K562 (cell line): ENCODE data around the gene SHOX. TPM values are rescaled to one million over a fixed set of nuclear protein-coding genes. Genes with fewer than 3 reads are reported as not detected.

Source experiments
- ATAC-seq: fragments of 200-7000 bp; cut with Tn5 transposase; 3 replicates; pipeline ENCODE4 v1.9.1; 2020; ENCODE audit warnings: moderate library complexity
- BruUV-seq: library from RNA; stranded (reverse); fragments of 400-500 nt; replicated peaks from 2 replicates; lab custom pipeline; 2021; lab: Mats Ljungman, UMichigan
- CTCF ChIA-PET: fragments of 300-600 bp; formaldehyde crosslinking; extraction: SDS; loops from one replicate; lab custom pipeline; 2021; ENCODE audit warnings: low intra/inter-chr PET ratio; lab: Yijun Ruan, JAX
- POLR2A ChIA-PET: fragments of 300-600, 350-650 bp; sonication (Branson Sonifier 250); formaldehyde crosslinking; extraction: SDS; loops from one replicate; lab custom pipeline; 2021; ENCODE audit warnings: antibody characterized with exemption, inconsistent platforms; lab: Yijun Ruan, JAX
- DNase-seq, 4 experiments: peaks; one replicate each; pipeline versions ENCODE4 v3.0.0 to v3.0.0-alpha.2; 2011 to 2018; ENCODE audit warnings: low spot score in 3 of 4, mixed read lengths in 3 of 4; ENCODE audit errors: extremely low read depth in 1 of 4
- FAIRE-seq: peaks from 2 replicates; lab custom pipeline; 2011; peaks lifted over from hg19 to GRCh38; lab: Jason Lieb, UNC
- H2AFZ ChIP-seq: 2 replicates; pipeline ENCODE4 v1.6.0; 2011; ENCODE audit warnings: low read depth, low read length, control low read depth, inconsistent platforms
- H3K27ac ChIP-seq: fragments of 200-600 bp; 3 replicates; pipeline ENCODE4 v1.8.0; 2011; ENCODE audit warnings: low read depth, mild to moderate bottlenecking, control low read depth, inconsistent platforms, low read length, moderate library complexity, mixed read lengths; ENCODE audit errors: extremely low read depth
- H3K27me3 ChIP-seq, 2 experiments: fragments of 300-600 bp in 1 of 2; 2 replicates in 1 of 2; 3 replicates in 1 of 2; pipeline versions ENCODE4 v1.6.0 to v1.8.0; 2011; ENCODE audit warnings: inconsistent platforms in 2 of 2, low read length in 2 of 2, mild to moderate bottlenecking in 1 of 2, mixed read lengths in 1 of 2, moderate library complexity in 1 of 2; ENCODE audit not compliant: control insufficient read depth in 2 of 2, insufficient read depth in 2 of 2
- H3K36me3 ChIP-seq: fragments of 300-600 bp; 3 replicates; pipeline ENCODE4 v1.8.0; 2011; ENCODE audit warnings: mild to moderate bottlenecking, low read length, inconsistent platforms; ENCODE audit not compliant: control insufficient read depth, insufficient read depth
- H3K4me1 ChIP-seq, 2 experiments: fragments of 200-600 bp in 1 of 2; replicated peaks in 1 of 2; 2 replicates in 1 of 2; 3 replicates in 1 of 2; pipeline versions ENCODE4 v1.5.1 to v1.8.0; 2011; ENCODE audit warnings: inconsistent platforms in 2 of 2, low read length in 2 of 2, mild to moderate bottlenecking in 1 of 2, mixed read lengths in 1 of 2, moderate library complexity in 1 of 2; ENCODE audit not compliant: control insufficient read depth in 2 of 2, insufficient read depth in 2 of 2
- H3K4me2 ChIP-seq: 2 replicates; pipeline ENCODE4 v1.6.1; 2011; ENCODE audit warnings: low read length, control low read depth, inconsistent platforms, mixed read lengths; ENCODE audit not compliant: insufficient read depth
- H3K4me3 ChIP-seq: fragments of 200-600 bp; sonication (generic), shearing (Covaris generic); 2 replicates; pipeline ENCODE4 v1.5.1; 2016; ENCODE audit warnings: control low read depth, inconsistent platforms
- H3K79me2 ChIP-seq: fragments of 200-600 bp; 3 replicates; pipeline ENCODE4 v1.8.0; 2011; ENCODE audit warnings: low read length, inconsistent platforms; ENCODE audit not compliant: control insufficient read depth, insufficient read depth
- H3K9ac ChIP-seq, 2 experiments: 2 replicates each; pipeline versions ENCODE4 v1.6.0 to v1.6.1; 2011; ENCODE audit warnings: low read depth in 2 of 2, low read length in 2 of 2, control low read depth in 1 of 2, inconsistent platforms in 1 of 2, mild to moderate bottlenecking in 1 of 2, mixed read lengths in 1 of 2; ENCODE audit not compliant: insufficient read depth in 1 of 2
- H3K9me1 ChIP-seq: one replicate; pipeline ENCODE4 v1.6.0; 2011; ENCODE audit warnings: inconsistent platforms, mild to moderate bottlenecking, low read length, moderate library complexity; ENCODE audit not compliant: control insufficient read depth, insufficient read depth
- H3K9me3 ChIP-seq: replicated peaks from 2 replicates; pipeline ENCODE4 v1.5.1; 2011; ENCODE audit warnings: low read depth, low read length, inconsistent platforms; ENCODE audit not compliant: control insufficient read depth, insufficient read depth
- H4K20me1 ChIP-seq: replicated peaks from 2 replicates; pipeline ENCODE4 v1.6.1; 2011; ENCODE audit warnings: low read length, inconsistent platforms, mixed read lengths; ENCODE audit not compliant: control insufficient read depth, insufficient read depth
- DPF2 ChIP-seq: fragments of 450-650 bp; IDR thresholded peaks from 2 replicates; pipeline ENCODE4 v1.6.1; 2016
- EHMT2 ChIP-seq: fragments of 450-650 bp; IDR thresholded peaks from 2 replicates; pipeline ENCODE4 v1.6.1; 2018; ENCODE audit warnings: antibody characterized with exemption
- FOXJ2 ChIP-seq: fragments of 200-800 bp; sonication (Bioruptor generic); IDR thresholded peaks from 2 replicates; pipeline ENCODE4 v1.6.1; 2016; ENCODE audit warnings: missing genetic modification characterization, missing compliant biosample characterization
- FOXJ3 ChIP-seq: sonication (generic); formaldehyde crosslinking; IDR thresholded peaks from 2 replicates; pipeline ENCODE4 v1.4.0; 2020; ENCODE audit warnings: mild to moderate bottlenecking, missing genetic modification reagents
- HCFC1 ChIP-seq: IDR thresholded peaks from 2 replicates; pipeline ENCODE4 v1.6.1; 2012; ENCODE audit warnings: low read depth, low read length, improper control_type of control experiment
- NR2C1 ChIP-seq, 2 experiments: fragments of 450-650 bp; IDR thresholded peaks; 2 replicates each; pipeline ENCODE4 v1.6.1; 2017; ENCODE audit warnings: mild to moderate bottlenecking in 2 of 2, antibody characterized with exemption in 1 of 2, inconsistent platforms in 1 of 2, missing compliant biosample characterization in 1 of 2, missing genetic modification characterization in 1 of 2
- NRF1 ChIP-seq, 2 experiments: fragments of 450-650 bp; IDR thresholded peaks in 1 of 2; conservative IDR thresholded peaks in 1 of 2; 2 replicates each; pipeline ENCODE4 v1.6.1; 2014; ENCODE audit warnings: mild to moderate bottlenecking in 2 of 2
- PHF20 ChIP-seq: fragments of 450-650 bp; IDR thresholded peaks from 2 replicates; pipeline ENCODE4 v1.6.1; 2018; ENCODE audit not compliant: partially characterized antibody
- SOX6 ChIP-seq: fragments of 450-650 bp; IDR thresholded peaks from 2 replicates; pipeline ENCODE4 v1.6.1; 2014; ENCODE audit warnings: mild to moderate bottlenecking
- TAL1 ChIP-seq: fragments of 450-650 bp; IDR thresholded peaks from 2 replicates; pipeline ENCODE4 v1.6.1; 2016; ENCODE audit warnings: mild to moderate bottlenecking
- ZNF263 ChIP-seq: sonication (generic); formaldehyde crosslinking; IDR thresholded peaks from 2 replicates; pipeline ENCODE4 v1.8.0; 2022; ENCODE audit warnings: mild to moderate bottlenecking, missing genetic modification reagents, borderline replicate concordance
- ZNF384 ChIP-seq: IDR thresholded peaks from 2 replicates; pipeline ENCODE4 v1.6.1; 2012; ENCODE audit warnings: low read depth, low read length, improper control_type of control experiment
- ZNF717 ChIP-seq: fragments of 250-450 bp; sonication (Bioruptor Pico); IDR thresholded peaks from 2 replicates; pipeline ENCODE4 v1.5.0; 2021
- WGBS: fragments of 100-300 bp; shearing (Covaris generic); methylation state at CpG from one replicate; pipeline ENCODE4 v1.1.6; 2016; ENCODE audit warnings: low coverage, mixed read lengths; ENCODE audit not compliant: insufficient coverage; ENCODE audit errors: missing lambda C conversion rate; 5-methylcytosine and 5-hydroxymethylcytosine counted together
- in situ Hi-C: fragments of 300-500 bp; cut with MboI; formaldehyde crosslinking; loops from 4 replicates; pipeline ENCODE4 v1.15.0; 2018; ENCODE audit warnings: inconsistent platforms, mixed read lengths
- intact Hi-C: fragments of 100-400 bp; cut with micrococcal nuclease; formaldehyde crosslinking; loops from 2 replicates; pipeline ENCODE4 v1.14.2; 2022
- polyA plus RNA-seq, 8 experiments: library from polyadenylated mRNA; depleted of rRNA in 4 of 8; stranded (reverse) in 5 of 8; unstranded in 3 of 8; fragments of >200 nt; fragmentation: Nextera tagmentation in 2 of 8; fragmentation: Illumina TruSeq in 1 of 8; extraction: Ambion mirVana in 2 of 8; extraction: Trizol in 1 of 8; gene quantifications; 2 replicates each; pipeline versions ENCODE4 v1.2.1 to v1.2.3, GENCODE V29; 2011 to 2014; ENCODE audit warnings: inconsistent platforms in 1 of 8, missing spikeins in 1 of 8
- total RNA-seq, 7 experiments: library from RNA; depleted of rRNA in 6 of 7; stranded (reverse); fragments of >200 nt in 6 of 7; fragmentation: Illumina TruSeq in 2 of 7; extraction: Trizol in 2 of 7; gene quantifications; 2 replicates each; pipeline versions ENCODE4 v1.2.1 to v1.2.3, GENCODE V29; 2011 to 2021; ENCODE audit warnings: low replicate concordance in 1 of 7
- TF ChIP-seq, protein P1 (sequence below): sonication (generic); formaldehyde crosslinking; IDR thresholded peaks from 2 replicates; pipeline ENCODE4 v1.8.0; 2022; ENCODE audit warnings: missing genetic modification reagents, mild to moderate bottlenecking, borderline replicate concordance
- TF ChIP-seq, protein P2 (sequence below), 2 experiments: IDR thresholded peaks; 2 replicates each; pipeline ENCODE4 v1.6.1; 2011; ENCODE audit warnings: borderline replicate concordance in 1 of 2, control low read depth in 1 of 2, low read depth in 1 of 2, low read length in 1 of 2, mild to moderate bottlenecking in 1 of 2, mixed read lengths in 1 of 2, moderate library complexity in 1 of 2; ENCODE audit not compliant: insufficient read depth in 1 of 2, insufficient read length in 1 of 2, poor library complexity in 1 of 2, severe bottlenecking in 1 of 2; ENCODE audit errors: extremely low read depth in 1 of 2
- TF ChIP-seq, protein P3 (sequence below), 2 experiments: fragments of 450-650 bp in 1 of 2; IDR thresholded peaks; 2 replicates each; pipeline ENCODE4 v1.6.1; 2011 to 2017; ENCODE audit warnings: low read depth in 2 of 2, antibody characterized with exemption in 1 of 2, borderline replicate concordance in 1 of 2, low read length in 1 of 2, mild to moderate bottlenecking in 1 of 2, mixed read lengths in 1 of 2; ENCODE audit not compliant: control insufficient read depth in 1 of 2

The SHOX gene
- total and polyA plus RNA-seq, 9 of the 15 experiments (the other 6 are each of a cell fraction or from before 2014, with no cell fraction given): not detected

DNA sequence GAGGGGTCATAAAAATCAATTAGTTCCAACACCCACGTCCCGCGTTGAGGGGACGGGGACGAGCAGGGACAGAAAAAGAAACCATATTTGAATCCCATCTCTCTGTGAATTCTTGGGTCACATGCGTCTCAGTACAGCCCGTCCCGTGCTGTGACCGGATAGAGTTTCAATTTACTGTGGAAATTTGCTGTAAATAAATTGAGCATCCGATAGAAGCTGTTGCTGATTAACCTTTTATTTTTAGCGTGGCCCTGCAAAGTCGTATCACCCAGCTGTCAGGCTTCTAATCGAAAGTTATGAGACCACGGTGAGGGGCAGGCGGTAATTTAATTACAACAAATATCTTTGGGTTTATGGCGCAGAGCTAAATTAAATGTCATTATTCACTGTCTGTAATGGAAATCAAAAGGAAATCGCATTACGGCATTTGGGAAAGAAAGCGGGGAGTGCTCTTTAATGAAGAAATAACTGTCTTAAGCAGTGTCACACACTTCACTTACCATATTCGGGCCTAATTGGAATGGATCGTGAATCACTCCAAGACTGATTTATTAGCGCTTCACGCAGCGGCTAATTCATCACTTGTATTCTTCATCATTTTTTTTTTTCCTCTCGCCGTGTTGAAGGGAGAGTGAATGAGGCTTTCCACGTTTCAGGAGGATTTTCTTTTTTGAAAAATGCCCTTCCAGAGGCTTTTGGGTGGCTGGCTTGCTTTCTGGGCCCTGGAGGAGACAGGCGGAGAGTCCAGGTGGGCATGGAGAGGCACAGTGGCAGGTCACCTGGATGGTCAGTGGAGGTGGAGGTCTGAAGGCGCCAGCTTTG, 7.3 kb downstream of the SHOX start:
- in situ Hi-C loops (no loop called here), intact Hi-C loops (no loop called here)
- Histone ChIP-seq H2AFZ (no peak overlapping the region), H3K4me2 (no peak overlapping the region), H3K36me3 (no peaks in the 10 kb centered on the region), H3K27ac (no peak overlapping the region), H3K79me2 (no peaks in the 10 kb centered on the region), H3K9me1 (no peaks in the 10 kb centered on the region), H3K4me3 (no peak overlapping the region), H3K9ac (no peak overlapping the region), H3K4me1 (no peaks in the 10 kb centered on the region), H4K20me1 (no peaks in the 10 kb centered on the region), H3K9me3 (no peaks in the 10 kb centered on the region), H3K27me3 (peaks cover 0 to 11% of the 10 kb centered on the region in 2 experiments; a peak in 2 of 5 replicates)
- no TSS peak for BruUV-seq
- FAIRE-seq (no peak), DNase-seq (no peak), ATAC-seq (no peak)
- POLR2A ChIA-PET: no interaction called here
- WGBS: 2% methylated on average over 27 of the region's 29 CpGs
- CTCF ChIA-PET: no interaction called here
- TF ChIP-seq, protein P1, sequence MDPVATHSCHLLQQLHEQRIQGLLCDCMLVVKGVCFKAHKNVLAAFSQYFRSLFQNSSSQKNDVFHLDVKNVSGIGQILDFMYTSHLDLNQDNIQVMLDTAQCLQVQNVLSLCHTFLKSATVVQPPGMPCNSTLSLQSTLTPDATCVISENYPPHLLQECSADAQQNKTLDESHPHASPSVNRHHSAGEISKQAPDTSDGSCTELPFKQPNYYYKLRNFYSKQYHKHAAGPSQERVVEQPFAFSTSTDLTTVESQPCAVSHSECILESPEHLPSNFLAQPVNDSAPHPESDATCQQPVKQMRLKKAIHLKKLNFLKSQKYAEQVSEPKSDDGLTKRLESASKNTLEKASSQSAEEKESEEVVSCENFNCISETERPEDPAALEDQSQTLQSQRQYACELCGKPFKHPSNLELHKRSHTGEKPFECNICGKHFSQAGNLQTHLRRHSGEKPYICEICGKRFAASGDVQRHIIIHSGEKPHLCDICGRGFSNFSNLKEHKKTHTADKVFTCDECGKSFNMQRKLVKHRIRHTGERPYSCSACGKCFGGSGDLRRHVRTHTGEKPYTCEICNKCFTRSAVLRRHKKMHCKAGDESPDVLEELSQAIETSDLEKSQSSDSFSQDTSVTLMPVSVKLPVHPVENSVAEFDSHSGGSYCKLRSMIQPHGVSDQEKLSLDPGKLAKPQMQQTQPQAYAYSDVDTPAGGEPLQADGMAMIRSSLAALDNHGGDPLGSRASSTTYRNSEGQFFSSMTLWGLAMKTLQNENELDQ: no peak
- TF ChIP-seq SOX6 (no peak), PHF20 (no peak), TAL1 (no peak), ZNF384 (no peak), ZNF263 (no peak), ZNF717 (no peak), HCFC1 (no peak), NRF1 (conservative IDR thresholded peaks at IDR 0.05 in 1 of 2, IDR thresholded peaks at IDR 0.05 in 1 of 2) (no peak), FOXJ2 (tag) (no peak), FOXJ3 (CRISPR knock-in tag) (no peak), EHMT2 (no peak), NR2C1 (IDR thresholded peaks at IDR 0.05) (no peak), NR2C1 (tag; IDR thresholded peaks at IDR 0.05) (no peak), DPF2 (no peak)
- TF ChIP-seq, protein P2, sequence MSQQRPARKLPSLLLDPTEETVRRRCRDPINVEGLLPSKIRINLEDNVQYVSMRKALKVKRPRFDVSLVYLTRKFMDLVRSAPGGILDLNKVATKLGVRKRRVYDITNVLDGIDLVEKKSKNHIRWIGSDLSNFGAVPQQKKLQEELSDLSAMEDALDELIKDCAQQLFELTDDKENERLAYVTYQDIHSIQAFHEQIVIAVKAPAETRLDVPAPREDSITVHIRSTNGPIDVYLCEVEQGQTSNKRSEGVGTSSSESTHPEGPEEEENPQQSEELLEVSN (IDR thresholded peaks at IDR 0.05; ENCODE audit: borderline replicate concordance in 1 of 2, extremely low read depth in 1 of 2, insufficient read depth in 1 of 2, insufficient read length in 1 of 2, low read depth in 1 of 2, low read length in 1 of 2, poor library complexity in 1 of 2, severe bottlenecking in 1 of 2): no peak
- TF ChIP-seq, protein P3, sequence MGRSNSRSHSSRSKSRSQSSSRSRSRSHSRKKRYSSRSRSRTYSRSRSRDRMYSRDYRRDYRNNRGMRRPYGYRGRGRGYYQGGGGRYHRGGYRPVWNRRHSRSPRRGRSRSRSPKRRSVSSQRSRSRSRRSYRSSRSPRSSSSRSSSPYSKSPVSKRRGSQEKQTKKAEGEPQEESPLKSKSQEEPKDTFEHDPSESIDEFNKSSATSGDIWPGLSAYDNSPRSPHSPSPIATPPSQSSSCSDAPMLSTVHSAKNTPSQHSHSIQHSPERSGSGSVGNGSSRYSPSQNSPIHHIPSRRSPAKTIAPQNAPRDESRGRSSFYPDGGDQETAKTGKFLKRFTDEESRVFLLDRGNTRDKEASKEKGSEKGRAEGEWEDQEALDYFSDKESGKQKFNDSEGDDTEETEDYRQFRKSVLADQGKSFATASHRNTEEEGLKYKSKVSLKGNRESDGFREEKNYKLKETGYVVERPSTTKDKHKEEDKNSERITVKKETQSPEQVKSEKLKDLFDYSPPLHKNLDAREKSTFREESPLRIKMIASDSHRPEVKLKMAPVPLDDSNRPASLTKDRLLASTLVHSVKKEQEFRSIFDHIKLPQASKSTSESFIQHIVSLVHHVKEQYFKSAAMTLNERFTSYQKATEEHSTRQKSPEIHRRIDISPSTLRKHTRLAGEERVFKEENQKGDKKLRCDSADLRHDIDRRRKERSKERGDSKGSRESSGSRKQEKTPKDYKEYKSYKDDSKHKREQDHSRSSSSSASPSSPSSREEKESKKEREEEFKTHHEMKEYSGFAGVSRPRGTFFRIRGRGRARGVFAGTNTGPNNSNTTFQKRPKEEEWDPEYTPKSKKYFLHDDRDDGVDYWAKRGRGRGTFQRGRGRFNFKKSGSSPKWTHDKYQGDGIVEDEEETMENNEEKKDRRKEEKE (IDR thresholded peaks at IDR 0.05; ENCODE audit: borderline replicate concordance in 1 of 2, control insufficient read depth in 1 of 2, low read depth in 2 of 2, low read length in 1 of 2): no peak
